HEK293 (cell line): Measurements from ENCODE around the gene PHF3.
A peak's percentile ranks its signal among the peaks of the same experiment; 100 is the strongest.

Experiments used
- CTCF ChIA-PET: fragments of 350-600 bp; formaldehyde crosslinking; extraction: SDS; loops from one replicate; lab custom pipeline; 2021; ENCODE audit warnings: antibody characterized with exemption; lab: Yijun Ruan, JAX
- POLR2A ChIA-PET: fragments of 300-600 bp; formaldehyde crosslinking; extraction: SDS; loops from one replicate; lab custom pipeline; 2020; ENCODE audit warnings: antibody characterized with exemption, inconsistent platforms; lab: Yijun Ruan, JAX
- H3K27ac ChIP-seq: fragments of 200-500 bp; sonication (Bioruptor generic); 2 replicates; pipeline ENCODE4 v1.5.1; 2014; ENCODE audit warnings: low read depth, low read length, control low read depth, inconsistent platforms; ENCODE audit errors: extremely low read depth
- H3K36me3 ChIP-seq, 2 experiments: fragments of 200-500 bp in 1 of 2; sonication (Bioruptor generic) in 1 of 2; 1 replicate in 1 of 2; 2 replicates in 1 of 2; pipeline ENCODE4 v1.5.1; 2014 to 2017; ENCODE audit warnings: inconsistent platforms in 2 of 2, low read length in 2 of 2; ENCODE audit not compliant: control insufficient read depth in 2 of 2, insufficient read depth in 1 of 2
- H3K4me1 ChIP-seq: fragments of 200-500 bp; sonication (Bioruptor generic); 2 replicates; pipeline ENCODE4 v1.5.1; 2014; ENCODE audit warnings: mild to moderate bottlenecking, low read length, inconsistent platforms; ENCODE audit not compliant: control insufficient read depth, insufficient read depth
- H3K4me3 ChIP-seq: 2 replicates; pipeline ENCODE4 v1.5.1; 2011; ENCODE audit warnings: low read depth, mild to moderate bottlenecking, control low read depth, low read length, moderate library complexity
- H3K9me3 ChIP-seq: fragments of 200-500 bp; sonication (Bioruptor generic); 2 replicates; pipeline ENCODE4 v1.5.1; 2014; ENCODE audit warnings: low read depth, low read length, inconsistent platforms; ENCODE audit not compliant: control insufficient read depth, insufficient read depth
- HOXC10 ChIP-seq: sonication (generic); formaldehyde crosslinking; IDR thresholded peaks from 2 replicates; pipeline ENCODE4 v1.8.1; 2023; ENCODE audit warnings: mild to moderate bottlenecking, missing genetic modification reagents
- PATZ1 ChIP-seq: fragments of 450-650 bp; formaldehyde crosslinking; IDR thresholded peaks from 2 replicates; pipeline ENCODE4 v1.5.1; 2016; ENCODE audit warnings: missing biosample characterization, missing genetic modification characterization
- PRDM1 ChIP-seq: fragments of 450-650 bp; formaldehyde crosslinking; IDR thresholded peaks from 2 replicates; pipeline ENCODE4; 2016; ENCODE audit warnings: missing biosample characterization, missing genetic modification characterization
- PRDM6 ChIP-seq: fragments of 450-650 bp; formaldehyde crosslinking; IDR thresholded peaks from 2 replicates; pipeline ENCODE4 v1.5.1; 2017; ENCODE audit warnings: missing biosample characterization, missing genetic modification characterization
- SETDB1 ChIP-seq: IDR thresholded peaks from one replicate; pipeline ENCODE4 v1.6.1; 2017; ENCODE audit warnings: mild to moderate bottlenecking, low read length, moderate library complexity, mixed read lengths; ENCODE audit not compliant: insufficient read length
- WT1 ChIP-seq: fragments of 450-650 bp; formaldehyde crosslinking; IDR thresholded peaks from 2 replicates; pipeline ENCODE4 v1.5.1; 2016; ENCODE audit warnings: missing biosample characterization, missing genetic modification characterization
- ZBTB7A ChIP-seq: fragments of 450-650 bp; formaldehyde crosslinking; IDR thresholded peaks from 2 replicates; pipeline ENCODE4 v1.5.1; 2016; ENCODE audit warnings: low read depth, missing biosample characterization, missing genetic modification characterization
- ZFP37 ChIP-seq: fragments of 450-650 bp; formaldehyde crosslinking; IDR thresholded peaks from 2 replicates; pipeline ENCODE4 v1.5.1; 2016; ENCODE audit warnings: missing biosample characterization, missing genetic modification characterization
- ZNF174 ChIP-seq: fragments of 450-650 bp; formaldehyde crosslinking; IDR thresholded peaks from 2 replicates; pipeline ENCODE4 v1.5.0; 2017; ENCODE audit warnings: missing biosample characterization, mild to moderate bottlenecking, missing genetic modification characterization
- ZNF239 ChIP-seq: fragments of 450-650 bp; formaldehyde crosslinking; IDR thresholded peaks from 2 replicates; pipeline ENCODE4 v1.5.1; 2016; ENCODE audit warnings: missing biosample characterization, missing genetic modification characterization
- ZNF341 ChIP-seq: fragments of 450-650 bp; formaldehyde crosslinking; IDR thresholded peaks from 2 replicates; pipeline ENCODE4; 2016; ENCODE audit warnings: low read depth, missing biosample characterization, missing genetic modification characterization
- ZNF423 ChIP-seq: fragments of 450-650 bp; formaldehyde crosslinking; IDR thresholded peaks from 2 replicates; pipeline ENCODE4 v1.5.1; 2016; ENCODE audit warnings: missing biosample characterization, missing genetic modification characterization
- ZNF560 ChIP-seq: fragments of 450-650 bp; formaldehyde crosslinking; IDR thresholded peaks from 2 replicates; pipeline ENCODE4 v1.5.1; 2017; ENCODE audit warnings: missing biosample characterization, missing genetic modification characterization, borderline replicate concordance

PHF3 gene

GRCh38 chr6:63674635-63675034, 39.0 kb downstream of the PHF3 start:
- no peak for TF ChIP-seq ZNF423 (tag by site-specific recombination)
- TF ChIP-seq SETDB1 = peak; percentile 23
- ChIA-PET POLR2A (no interaction called here), CTCF (no interaction called here)

GRCh38 chr6:63675138-63675537, 39.5 kb downstream of the PHF3 start:
- ChIA-PET POLR2A (no interaction called here), CTCF (no interaction called here)
- Histone ChIP-seq H3K4me1 (peaks cover 9% of the 10 kb centered on the region), H3K9me3 (no peaks in the 10 kb centered on the region), H3K36me3 (peaks cover 0 to 33% of the 10 kb centered on the region in 2 experiments), H3K27ac (no peak overlapping the region), H3K4me3 (no peak overlapping the region)
- no peak for TF ChIP-seq WT1 (tag by site-specific recombination)
- TF ChIP-seq HOXC10 (CRISPR knock-in tag) = no peak
- no peak for TF ChIP-seq ZNF560 (tag by site-specific recombination)
- TF ChIP-seq ZNF239 = no peak

More at GRCh38 chr6:63674635-63675034, 39.0 kb downstream of the PHF3 start:
- H3K9me3 ChIP-seq = no peaks in the 10 kb centered on the region
- no peak overlapping the region for H3K27ac ChIP-seq
- H3K4me1 ChIP-seq = peaks cover 9% of the 10 kb centered on the region
- no peak overlapping the region for H3K4me3 ChIP-seq
- peaks cover 0 to 28% of the 10 kb centered on the region in 2 experiments for H3K36me3 ChIP-seq

- H3K4me3 ChIP-seq = no peak overlapping the region
- peaks cover 7% of the 10 kb centered on the region for H3K4me1 ChIP-seq
- ChIA-PET CTCF (interaction anchor here (0.8 kb wide), 1 partner anchor 33 kb away, joined by 5 read pairs; no protein-coding TSS in a partner anchor), POLR2A (no interaction called here)
- no peak overlapping the region for H3K27ac ChIP-seq
- TF ChIP-seq ZFP37 (tag by site-specific recombination) = no peak
- 0 out of 2 replicates have a peak, but pooled peaks have one; percentile 28 for TF ChIP-seq ZNF341
- peaks cover 0 to 37% of the 10 kb centered on the region in 2 experiments for H3K36me3 ChIP-seq
- H3K9me3 ChIP-seq = no peaks in the 10 kb centered on the region
Measured at GRCh38 chr6:63676412-63677114, 41.0 kb downstream of the PHF3 start.

GRCh38 chr6:63677282-63677681, 41.7 kb downstream of the PHF3 start:
- Histone ChIP-seq H3K27ac (no peak overlapping the region), H3K36me3 (peaks cover 0 to 41% of the 10 kb centered on the region in 2 experiments; a peak in 2 of 3 replicates), H3K9me3 (no peaks in the 10 kb centered on the region), H3K4me3 (no peak overlapping the region), H3K4me1 (peaks cover 7% of the 10 kb centered on the region)
- no peak for TF ChIP-seq ZNF174 (tag by site-specific recombination)
- TF ChIP-seq PRDM1 (tag by site-specific recombination) = peak; percentile 53; the same call in 1 of the 2 replicates
- TF ChIP-seq PRDM6 = peak; percentile 42; the same call in 1 of the 2 replicates
- no peak for TF ChIP-seq PATZ1
- no peak for TF ChIP-seq ZBTB7A (tag by site-specific recombination)
- ChIA-PET POLR2A (no interaction called here), CTCF (no interaction called here)
